Chondrocyte (in vitro differentiated cells): ENCODE measurements around the gene RAB8A. TPM values are rescaled to one million over a fixed set of nuclear protein-coding genes. Genes with fewer than 3 reads are reported as not detected.
"Not testable (repeated sequence)": the region's sequence is repeated elsewhere in the genome, so short reads cannot be mapped to it uniquely, and the experiment has no call there.

ENCODE experiments used
- DNase-seq: peaks from one replicate; pipeline ENCODE4 v3.0.0; 2021; ENCODE audit warnings: mixed read lengths, low spot score
- H3K27ac Mint-ChIP-seq: one replicate; pipeline ENCODE4 v1.8.0; 2021; ENCODE audit warnings: mild to moderate bottlenecking, moderate library complexity, mixed read lengths; ENCODE audit not compliant: unreplicated experiment
- H3K27me3 Mint-ChIP-seq: 2 replicates; pipeline ENCODE4 v1.8.0; 2021; ENCODE audit warnings: low read depth, mixed read lengths
- H3K36me3 Mint-ChIP-seq: 2 replicates; pipeline ENCODE4 v1.8.0; 2021; ENCODE audit warnings: low read depth, mixed read lengths
- H3K4me1 Mint-ChIP-seq: 2 replicates; pipeline ENCODE4 v1.8.0; 2021; ENCODE audit warnings: low read depth, mild to moderate bottlenecking, mixed read lengths
- H3K4me3 Mint-ChIP-seq: one replicate; pipeline ENCODE4 v1.8.0; 2021; ENCODE audit warnings: mild to moderate bottlenecking, moderate library complexity, mixed read lengths; ENCODE audit not compliant: unreplicated experiment
- H3K9me3 Mint-ChIP-seq: 2 replicates; pipeline ENCODE4 v1.8.0; 2021; ENCODE audit warnings: low read depth, mixed read lengths
- CTCF ChIP-seq: fragments of 200-600 bp; sonication (generic); IDR thresholded peaks from 2 replicates; pipeline ENCODE4 v1.5.0; 2021; ENCODE audit warnings: antibody characterized with exemption, mild to moderate bottlenecking, moderate library complexity
- total RNA-seq: library from RNA; stranded (reverse); gene quantifications from 3 replicates; pipeline ENCODE4 v1.2.1, GENCODE V29; 2021

RAB8A gene
- total RNA-seq, 1 donor from 2014 or later = 65.5 TPM

DNA sequence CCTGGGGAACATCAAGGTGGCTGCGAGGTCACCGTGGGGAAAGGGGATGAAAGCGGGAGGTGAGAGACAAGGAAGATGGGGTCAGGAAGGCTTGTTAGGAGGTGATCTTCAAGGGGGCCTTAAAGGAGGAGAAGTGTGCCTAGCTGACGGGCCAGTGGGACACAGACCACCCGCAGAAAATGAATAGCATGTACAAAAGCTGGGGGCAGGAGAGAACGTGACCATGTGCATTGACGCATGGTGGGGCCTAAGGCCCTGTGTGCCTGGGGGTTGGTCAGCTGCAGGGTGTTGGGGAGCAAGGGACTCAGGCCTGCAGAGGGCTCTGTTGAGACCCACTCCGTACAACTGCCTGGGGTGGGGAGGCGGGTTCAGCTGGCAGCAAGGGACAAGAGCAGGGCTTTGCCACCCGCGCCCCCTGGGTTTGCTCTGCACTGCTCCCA, 5.9 kb downstream of the RAB8A start:
- Mint-ChIP-seq H3K4me1 (peaks cover 17% of the 10 kb centered on the region), H3K9me3 (no peaks in the 10 kb centered on the region), H3K4me3 (no peak overlapping the region), H3K27ac (no peak overlapping the region), H3K36me3 (peaks cover 15% of the 10 kb centered on the region), H3K27me3 (no peaks in the 10 kb centered on the region)
- no peak for DNase-seq
- TF ChIP-seq CTCF = peak; percentile 26

GRCh38 chr19:16118489-16119033, 6.9 kb downstream of the RAB8A start:
- Mint-ChIP-seq H3K27me3 (no peaks in the 10 kb centered on the region), H3K4me3 (no peak overlapping the region), H3K9me3 (no peaks in the 10 kb centered on the region), H3K36me3 (peaks cover 15% of the 10 kb centered on the region), H3K27ac (no peak overlapping the region), H3K4me1 (peaks cover 11% of the 10 kb centered on the region)
- no peak for TF ChIP-seq CTCF
- DNase-seq = no peak

DNA sequence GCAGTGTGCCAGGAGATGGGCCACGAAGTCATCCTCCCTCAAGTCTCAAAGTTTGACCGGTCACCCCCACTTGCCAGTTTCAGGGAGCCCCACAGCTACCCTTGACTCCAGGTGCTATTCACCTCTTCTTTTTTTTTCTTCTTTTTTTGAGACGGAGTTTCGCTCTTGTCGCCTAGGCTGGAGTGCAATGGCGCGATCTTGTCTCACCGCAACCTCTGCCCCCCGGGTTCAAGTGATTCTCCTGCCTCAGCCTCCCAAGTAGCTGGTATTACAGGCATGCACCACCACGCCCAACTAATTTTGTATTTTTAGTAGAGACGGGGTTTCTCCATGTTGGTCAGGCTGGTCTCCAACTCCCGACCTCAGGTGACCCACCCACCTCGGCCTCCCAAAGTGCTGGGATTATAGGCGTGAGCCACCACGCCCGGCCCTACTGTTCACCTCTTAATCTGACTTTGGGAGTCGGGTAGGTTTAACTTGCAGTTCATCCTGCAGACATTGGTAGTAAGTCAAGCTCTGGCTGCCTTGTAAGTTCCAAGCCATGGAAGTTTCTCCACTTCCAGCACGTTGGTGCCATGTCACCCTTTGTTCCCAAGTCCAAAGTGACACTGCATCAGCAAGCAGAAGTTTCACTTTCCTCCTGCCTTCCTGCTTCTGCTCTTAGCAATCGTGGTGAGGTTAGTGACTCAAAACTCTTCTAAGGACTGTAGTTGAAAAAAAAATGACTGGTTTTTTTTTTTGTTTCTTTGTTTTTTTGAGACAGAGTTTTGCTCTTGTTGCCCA, 7.6 kb downstream of the RAB8A start:
- H3K27me3 Mint-ChIP-seq, H3K27ac Mint-ChIP-seq, DNase-seq, H3K4me1 Mint-ChIP-seq, H3K4me3 Mint-ChIP-seq, H3K9me3 Mint-ChIP-seq: not testable (repeated sequence)
- peaks cover 17% of the 10 kb centered on the region for H3K36me3 Mint-ChIP-seq

DNA sequence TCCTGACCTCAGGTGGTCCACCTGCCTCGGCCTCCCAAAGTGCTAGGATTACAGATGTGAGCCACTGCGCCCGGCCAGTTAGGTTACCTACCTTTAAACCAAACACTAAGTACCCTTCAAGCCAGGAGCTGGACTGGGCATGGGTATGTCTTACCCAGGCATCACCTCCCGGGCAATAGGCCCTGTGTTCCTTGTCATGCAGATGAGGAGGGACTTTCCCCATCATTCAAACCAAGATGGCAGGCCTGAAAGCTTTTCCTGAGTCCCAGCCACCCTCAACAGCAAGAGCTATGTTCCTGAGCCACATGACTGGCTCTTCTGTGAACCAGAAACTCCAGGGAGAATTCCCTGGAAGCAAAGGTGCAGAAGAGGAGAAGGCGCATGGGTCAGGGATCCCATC, 9.5 kb downstream of the RAB8A start:
- H3K27ac Mint-ChIP-seq = no peak overlapping the region
- no peak for DNase-seq
- no peak for TF ChIP-seq CTCF
- H3K4me1 Mint-ChIP-seq = no peaks in the 10 kb centered on the region
- H3K36me3 Mint-ChIP-seq = peaks cover 20% of the 10 kb centered on the region
- H3K27me3 Mint-ChIP-seq = no peaks in the 10 kb centered on the region
- H3K9me3 Mint-ChIP-seq = no peaks in the 10 kb centered on the region
- H3K4me3 Mint-ChIP-seq = no peak overlapping the region

GRCh38 chr19:16121967-16122366, 10.3 kb downstream of the RAB8A start:
- H3K27me3 Mint-ChIP-seq = no peaks in the 10 kb centered on the region
- peaks cover 23% of the 10 kb centered on the region for H3K36me3 Mint-ChIP-seq
- no peak overlapping the region for H3K4me3 Mint-ChIP-seq
- no peaks in the 10 kb centered on the region for H3K9me3 Mint-ChIP-seq
- DNase-seq = no peak
- H3K4me1 Mint-ChIP-seq = no peaks in the 10 kb centered on the region
- H3K27ac Mint-ChIP-seq = no peak overlapping the region
- TF ChIP-seq CTCF = no peak

DNA sequence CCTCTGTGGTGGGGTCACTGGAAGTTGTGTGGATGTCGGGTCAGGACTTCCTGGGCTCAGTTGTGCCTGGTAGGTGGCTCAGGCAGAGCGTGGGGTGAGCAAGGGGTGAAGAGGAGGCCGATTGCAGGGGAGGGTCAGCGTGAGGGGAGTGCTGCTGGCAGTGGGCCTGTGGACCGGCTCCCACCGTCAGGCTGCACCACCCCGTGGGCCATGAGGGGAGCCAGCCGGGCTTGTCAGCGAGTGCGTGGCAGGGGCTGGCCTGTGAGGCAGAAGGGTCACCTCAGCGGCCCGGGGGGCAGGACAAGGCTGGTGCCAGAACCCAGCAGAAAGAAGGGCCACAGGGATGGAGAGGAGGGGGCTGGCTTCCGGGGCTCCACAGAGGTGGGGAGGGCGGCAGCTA, 13.3 kb downstream of the RAB8A start:
- no peak for TF ChIP-seq CTCF
- H3K4me3 Mint-ChIP-seq = no peak overlapping the region
- H3K9me3 Mint-ChIP-seq = no peaks in the 10 kb centered on the region
- no peaks in the 10 kb centered on the region for H3K4me1 Mint-ChIP-seq
- no peak for DNase-seq
- H3K36me3 Mint-ChIP-seq = peaks cover 29% of the 10 kb centered on the region
- no peaks in the 10 kb centered on the region for H3K27me3 Mint-ChIP-seq
- no peak overlapping the region for H3K27ac Mint-ChIP-seq
